Upper lobe of right lung (tissue), 1 donor: ENCODE measurements around the gene TBCD. TPM values are rescaled to one million over a fixed set of nuclear protein-coding genes. Genes with fewer than 3 reads are reported as not detected.

Experiments used
- ATAC-seq: fragments of 200-7000 bp; cut with Tn5 transposase; one replicate; pipeline ENCODE4 v1.9.1; 2020; ENCODE audit warnings: mild to moderate bottlenecking, moderate library complexity
- DNase-seq: peaks from one replicate; pipeline ENCODE4 v3.0.0-alpha.2; 2020
- H3K27ac ChIP-seq: fragments of 200-600 bp; one replicate; pipeline ENCODE4 v1.8.0; 2022
- H3K27me3 ChIP-seq: fragments of 200-600 bp; one replicate; pipeline ENCODE4 v1.8.0; 2022; ENCODE audit warnings: mild to moderate bottlenecking
- H3K36me3 ChIP-seq: fragments of 200-600 bp; one replicate; pipeline ENCODE4 v1.8.0; 2022
- H3K4me1 ChIP-seq: fragments of 200-600 bp; one replicate; pipeline ENCODE4 v1.8.0; 2022
- H3K4me3 ChIP-seq: fragments of 200-600 bp; one replicate; pipeline ENCODE4 v1.8.0; 2022; ENCODE audit warnings: mild to moderate bottlenecking
- H3K9me3 ChIP-seq: fragments of 200-600 bp; one replicate; pipeline ENCODE4 v1.8.0; 2022
- CTCF ChIP-seq: fragments of 200-600 bp; IDR thresholded peaks from one replicate; pipeline ENCODE4 v1.8.0; 2022; ENCODE audit warnings: antibody characterized with exemption
- intact Hi-C: fragments of 100-400 bp; cut with DNase I; formaldehyde crosslinking; loops from one replicate; pipeline ENCODE4 v1.11.0; 2022
- total RNA-seq: library from RNA; stranded (reverse); fragmentation: NEBNext Ultra II Directional; extraction: Animal tissue kit (Norgen Biotek cat#: 25700); gene quantifications from one replicate; pipeline ENCODE4 v1.2.1, GENCODE V29; 2021
- donor health status: DM: no; HTN: yes; CAD: no; lungs with severe emphysema.

Gene TBCD
- total RNA-seq, 1 donor from 2014 or later = 84.5 TPM

- TF ChIP-seq CTCF = no peak
- Histone ChIP-seq H3K4me1 (peaks cover 4% of the 10 kb centered on the region), H3K4me3 (no peak overlapping the region), H3K27ac (no peak overlapping the region), H3K9me3 (no peaks in the 10 kb centered on the region), H3K27me3 (no peaks in the 10 kb centered on the region), H3K36me3 (peaks cover 12% of the 10 kb centered on the region)
- ATAC-seq (no peak), DNase-seq (no peak)
- intact Hi-C loops = no loop called here
These were observed 79.9 kb downstream of the TBCD start for GRCh38 chr17:82831818-82832200.

GRCh38 chr17:82832411-82832810, 80.5 kb downstream of the TBCD start:
- Histone ChIP-seq H3K27me3 (no peaks in the 10 kb centered on the region), H3K4me3 (no peak overlapping the region), H3K36me3 (peaks cover 12% of the 10 kb centered on the region), H3K27ac (no peak overlapping the region), H3K4me1 (peaks cover 10% of the 10 kb centered on the region), H3K9me3 (no peaks in the 10 kb centered on the region)
- ATAC-seq (no peak), DNase-seq (peak; percentile 47)
- intact Hi-C loops = no loop called here
- TF ChIP-seq CTCF = no peak

GRCh38 chr17:82832881-82833475, 81.1 kb downstream of the TBCD start:
- Histone ChIP-seq H3K27me3 (no peaks in the 10 kb centered on the region), H3K36me3 (peaks cover 12% of the 10 kb centered on the region), H3K9me3 (no peaks in the 10 kb centered on the region), H3K4me3 (no peak overlapping the region), H3K4me1 (peaks cover 16% of the 10 kb centered on the region), H3K27ac (no peak overlapping the region)
- no peak for ATAC-seq
- intact Hi-C loops = no loop called here
- DNase-seq = peak; percentile 32
- TF ChIP-seq CTCF = no peak

GRCh38 chr17:82835122-82835521, 83.3 kb downstream of the TBCD start:
- Histone ChIP-seq H3K27me3 (no peaks in the 10 kb centered on the region), H3K36me3 (peaks cover 12% of the 10 kb centered on the region), H3K4me1 (peaks cover 20% of the 10 kb centered on the region), H3K4me3 (no peak overlapping the region), H3K27ac (no peak overlapping the region), H3K9me3 (no peaks in the 10 kb centered on the region)
- intact Hi-C loops = no loop called here
- DNase-seq (peak; percentile 63), ATAC-seq (no peak)
- TF ChIP-seq CTCF = no peak

GRCh38 chr17:82835766-82836512, 84.1 kb downstream of the TBCD start:
- H3K4me1 ChIP-seq = peaks cover 20% of the 10 kb centered on the region
- H3K9me3 ChIP-seq = no peaks in the 10 kb centered on the region
- ATAC-seq (no peak), DNase-seq (peak; percentile 53)
- intact Hi-C loops = no loop called here
- no peak overlapping the region for H3K4me3 ChIP-seq
- H3K27me3 ChIP-seq = no peaks in the 10 kb centered on the region
- no peak overlapping the region for H3K27ac ChIP-seq
- TF ChIP-seq CTCF = no peak
- H3K36me3 ChIP-seq = peaks cover 8% of the 10 kb centered on the region
